Hippocampal formation (tissue), 2 donors: Measurements from ENCODE around the gene LHX8.
"Not testable (repeated sequence)": the region's sequence is repeated elsewhere in the genome, so short reads cannot be mapped to it uniquely, and the experiment has no call there.

Experiments
- DNase-seq, 2 donors: peaks; one replicate each; lab custom pipeline; 2025; lab: John Stamatoyannopoulos, UW

The LHX8 gene

GRCh38 chr1:75132812-75133619 lies 1.2 kb upstream of the LHX8 start:
- no peak for DNase-seq

GRCh38 chr1:75134647-75135572 lies 722 bp downstream of the LHX8 start:
- DNase-seq = no peak

- no peak for DNase-seq
These were observed 1.5 kb downstream of the LHX8 start for GRCh38 chr1:75135573-75136194.

GRCh38 chr1:75136195-75136815 lies 2.1 kb downstream of the LHX8 start:
- no peak for DNase-seq

- no peak for DNase-seq
These were observed 2.9 kb downstream of the LHX8 start for GRCh38 chr1:75136921-75137641.

GRCh38 chr1:75152092-75152491 lies 17.9 kb downstream of the LHX8 start:
- no peak for DNase-seq

GRCh38 chr1:75159154-75159553 lies 25.0 kb downstream of the LHX8 start:
- no peak for DNase-seq

- DNase-seq = no peak
These were observed 31.1 kb downstream of the LHX8 start for GRCh38 chr1:75165264-75165663.

- no peak for DNase-seq
These were observed 32.6 kb downstream of the LHX8 start for GRCh38 chr1:75166821-75167220.

GRCh38 chr1:75170011-75170410 lies 35.8 kb downstream of the LHX8 start:
- DNase-seq = no peak

GRCh38 chr1:75170981-75171380 lies 36.8 kb downstream of the LHX8 start:
- no peak for DNase-seq

- no peak for DNase-seq
These were observed 37.7 kb downstream of the LHX8 start for GRCh38 chr1:75171876-75172275.

- peak in 1 of 2 donors; percentile 36 for DNase-seq
These were observed 38.4 kb downstream of the LHX8 start for GRCh38 chr1:75172556-75172955.

- no peak for DNase-seq
These were observed 40.0 kb downstream of the LHX8 start for GRCh38 chr1:75174031-75174760.

- DNase-seq = not testable (repeated sequence)
These were observed 47.2 kb downstream of the LHX8 start for GRCh38 chr1:75181214-75181955.

- DNase-seq = no peak
These were observed 54.7 kb downstream of the LHX8 start for GRCh38 chr1:75188892-75189291.

GRCh38 chr1:75198163-75198562 lies 64.0 kb downstream of the LHX8 start:
- no peak for DNase-seq

GRCh38 chr1:75198761-75199160 lies 64.6 kb downstream of the LHX8 start:
- DNase-seq = no peak

- DNase-seq = no peak
These were observed 68.6 kb downstream of the LHX8 start for GRCh38 chr1:75202751-75203150.
